Activated naive CD8-positive, alpha-beta T cell treated with anti-CD3 and anti-CD28 coated beads, Interleukin-2, amount 50 U/mL, for 16 hours (primary cell): Measurements from ENCODE around the gene ALPI.

Experiments used
- DNase-seq: peaks from one replicate; pipeline ENCODE4 v3.0.0-alpha.2; 2020; ENCODE audit warnings: low read depth, low spot score

The ALPI gene

GRCh38 chr2:232460171-232460570 lies 4.2 kb downstream of the ALPI start:
- no peak for DNase-seq

GRCh38 chr2:232463701-232464543 lies 8.0 kb downstream of the ALPI start:
- no peak for DNase-seq

- DNase-seq = no peak
These were observed 8.6 kb downstream of the ALPI start for GRCh38 chr2:232464544-232464885.

GRCh38 chr2:232465061-232465460 lies 9.1 kb downstream of the ALPI start:
- DNase-seq = no peak

GRCh38 chr2:232466221-232466620 lies 10.3 kb downstream of the ALPI start:
- no peak for DNase-seq

- no peak for DNase-seq
These were observed 17.5 kb downstream of the ALPI start for GRCh38 chr2:232473467-232473890.

GRCh38 chr2:232476045-232476444 lies 20.1 kb downstream of the ALPI start:
- DNase-seq = no peak

GRCh38 chr2:232476791-232477190 lies 20.8 kb downstream of the ALPI start:
- DNase-seq = no peak

GRCh38 chr2:232477751-232478510 lies 22.0 kb downstream of the ALPI start:
- no peak for DNase-seq

GRCh38 chr2:232478571-232479340 lies 22.8 kb downstream of the ALPI start:
- DNase-seq = no peak

GRCh38 chr2:232479341-232480200 lies 23.6 kb downstream of the ALPI start:
- no peak for DNase-seq

- DNase-seq = no peak
These were observed 24.5 kb downstream of the ALPI start for GRCh38 chr2:232480201-232481190.

- DNase-seq = no peak
These were observed 25.6 kb downstream of the ALPI start for GRCh38 chr2:232481322-232482140.

GRCh38 chr2:232482301-232483238 lies 26.6 kb downstream of the ALPI start:
- no peak for DNase-seq

GRCh38 chr2:232483311-232483922 lies 27.5 kb downstream of the ALPI start:
- DNase-seq = no peak

GRCh38 chr2:232483923-232484627 lies 28.1 kb downstream of the ALPI start:
- DNase-seq = no peak
